Brain microvascular endothelial cell (primary cell): ENCODE data around the gene VPS9D1.

Experiments
- DNase-seq: peaks from one replicate; pipeline ENCODE4 v3.0.0-alpha.2; 2020
- H3K27ac ChIP-seq: fragments of 250-450 bp; sonication (Bioruptor Pico); 2 replicates; pipeline ENCODE4 v1.5.1; 2020; ENCODE audit warnings: mild to moderate bottlenecking, moderate library complexity
- H3K27me3 ChIP-seq: fragments of 250-450 bp; sonication (Bioruptor Pico); replicated peaks from 2 replicates; pipeline ENCODE4 v1.5.1; 2020; ENCODE audit warnings: mild to moderate bottlenecking
- H3K36me3 ChIP-seq: fragments of 250-450 bp; sonication (Bioruptor Pico); replicated peaks from 2 replicates; pipeline ENCODE4 v1.5.1; 2020; ENCODE audit warnings: mild to moderate bottlenecking
- H3K4me3 ChIP-seq: 2 replicates; pipeline ENCODE4 v1.5.1; 2011; ENCODE audit warnings: low read depth, mild to moderate bottlenecking, control low read depth, low read length, moderate library complexity
- CTCF ChIP-seq: IDR thresholded peaks from 2 replicates; pipeline ENCODE4 v1.5.1; 2011; ENCODE audit warnings: low read depth, mild to moderate bottlenecking, moderate library complexity, low read length, control low read depth, inconsistent platforms; ENCODE audit errors: missing control alignments
- in situ Hi-C: cut with HindIII; loops from 2 replicates; pipeline ENCODE4 v1.10.0; 2017; ENCODE audit warnings: low sequenced_read_pairs, low pct_ligation_motif_present

Gene VPS9D1

DNA sequence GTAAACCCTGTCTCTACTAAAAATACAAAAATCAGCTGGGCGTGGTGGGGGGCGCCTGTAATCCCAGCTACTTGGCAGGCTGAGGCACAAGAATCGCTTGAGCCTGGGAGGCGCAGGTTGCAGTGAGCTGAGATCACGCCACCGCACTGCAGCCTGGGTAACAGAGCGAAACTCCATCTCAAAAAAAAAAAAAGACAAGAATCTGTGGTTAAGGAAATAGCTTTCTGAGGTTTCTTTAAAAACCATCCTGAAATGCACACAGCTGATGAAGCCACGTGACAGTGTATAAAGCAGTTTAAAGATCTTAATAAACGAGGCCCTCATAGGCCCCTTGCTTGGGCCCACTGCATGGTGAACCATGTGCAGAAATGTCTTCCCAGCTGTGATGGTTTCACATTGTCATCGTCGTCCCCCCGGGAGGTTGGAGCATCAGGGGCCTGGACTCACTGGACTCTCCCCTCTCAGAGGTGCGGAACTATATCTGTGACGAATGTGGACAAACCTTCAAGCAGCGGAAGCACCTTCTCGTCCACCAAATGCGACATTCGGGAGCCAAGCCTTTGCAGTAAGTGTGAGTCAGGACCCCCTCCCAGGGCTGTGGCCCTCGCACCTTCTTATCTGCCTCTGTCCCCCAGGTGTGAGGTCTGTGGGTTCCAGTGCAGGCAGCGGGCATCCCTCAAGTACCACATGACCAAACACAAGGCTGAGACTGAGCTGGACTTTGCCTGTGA is 16.8 kb upstream of the VPS9D1 start:
- TF ChIP-seq CTCF, result no peak
- Histone ChIP-seq H3K27ac (no peak overlapping the region), H3K27me3 (no peaks in the 10 kb centered on the region), H3K4me3 (no peak overlapping the region), H3K36me3 (peaks cover 72% of the 10 kb centered on the region)
- DNase-seq, result no peak
- in situ Hi-C loops, result no loop called here

GRCh38 chr16:89736554-89736953 is 15.9 kb upstream of the VPS9D1 start:
- Histone ChIP-seq H3K27ac (no peak overlapping the region), H3K27me3 (no peaks in the 10 kb centered on the region), H3K4me3 (no peak overlapping the region), H3K36me3 (peaks cover 78% of the 10 kb centered on the region)
- no peak for DNase-seq
- no peak for TF ChIP-seq CTCF
- in situ Hi-C loops, result no loop called here

- Histone ChIP-seq H3K27ac (no peak overlapping the region), H3K36me3 (peaks cover 84% of the 10 kb centered on the region), H3K4me3 (no peak overlapping the region), H3K27me3 (no peaks in the 10 kb centered on the region)
- in situ Hi-C loops, result no loop called here
- no peak for DNase-seq
- no peak for TF ChIP-seq CTCF
Measured at GRCh38 chr16:89733792-89734191, 13.1 kb upstream of the VPS9D1 start.

- no peak for TF ChIP-seq CTCF
- Histone ChIP-seq H3K4me3 (no peak overlapping the region), H3K36me3 (peaks cover 79% of the 10 kb centered on the region), H3K27me3 (no peaks in the 10 kb centered on the region), H3K27ac (no peak overlapping the region)
- no peak for DNase-seq
- in situ Hi-C loops, result no loop called here
Measured at GRCh38 chr16:89733322-89733721, 12.6 kb upstream of the VPS9D1 start.

DNA sequence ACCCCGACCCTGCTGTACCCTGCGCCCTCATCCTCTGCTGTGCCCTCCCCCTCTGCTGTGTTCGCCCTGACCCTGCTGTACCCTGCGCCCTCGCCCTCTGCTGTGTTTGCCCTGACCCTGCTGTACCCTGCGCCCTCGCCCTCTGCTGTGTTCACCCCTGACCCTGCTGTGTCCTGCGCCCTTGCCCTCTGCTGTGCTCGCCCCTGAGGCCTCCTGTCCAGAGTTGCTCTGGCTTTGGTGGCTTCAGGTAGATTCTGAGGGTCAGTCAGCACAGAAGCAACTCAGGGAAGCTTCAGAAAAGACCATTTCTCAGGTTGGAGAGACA is 12.2 kb upstream of the VPS9D1 start:
- no peak overlapping the region for H3K27ac ChIP-seq
- in situ Hi-C loops, result no loop called here
- TF ChIP-seq CTCF, result no peak
- DNase-seq, result no peak
- H3K27me3 ChIP-seq, result no peaks in the 10 kb centered on the region
- H3K4me3 ChIP-seq, result no peak overlapping the region
- peaks cover 75% of the 10 kb centered on the region for H3K36me3 ChIP-seq
